ENCODE data around the gene TTI1.

Gene TTI1

DNA sequence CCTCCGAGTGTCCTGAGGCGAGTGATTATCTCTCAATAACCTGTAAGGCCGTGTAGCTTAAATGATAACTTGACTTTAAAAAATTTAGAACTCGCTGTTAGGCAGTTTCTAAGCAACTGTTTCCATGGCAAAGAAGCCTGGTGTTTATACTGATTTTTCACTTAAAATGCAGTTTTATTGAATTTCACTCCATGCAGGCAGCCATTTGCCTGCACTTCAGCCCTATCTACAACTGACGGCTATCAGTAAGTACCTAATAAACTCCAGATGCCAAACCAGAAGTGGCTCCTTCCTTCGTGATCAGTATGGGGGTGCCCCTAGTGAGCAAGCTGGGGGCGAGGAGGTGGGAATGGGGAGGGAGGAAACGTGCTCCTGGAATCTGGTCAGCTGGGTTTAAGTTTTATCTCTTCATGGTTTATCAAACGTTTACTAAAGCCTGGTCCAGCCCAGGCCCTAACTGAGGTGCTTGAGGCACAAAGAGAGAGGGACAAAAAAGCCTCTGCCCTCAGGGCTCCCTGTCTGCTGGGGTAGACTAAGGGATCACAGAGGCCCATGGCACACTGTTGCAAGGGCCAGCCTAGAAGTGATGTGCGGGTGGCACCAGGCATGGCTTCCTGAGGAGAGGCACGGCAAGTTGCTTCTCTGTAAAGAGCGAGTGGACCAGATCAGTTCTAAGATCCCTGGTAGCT lies 45.5 kb downstream of the TTI1 start:
- DNase-seq (ENCODE audit: low read depth): no peak

DNA sequence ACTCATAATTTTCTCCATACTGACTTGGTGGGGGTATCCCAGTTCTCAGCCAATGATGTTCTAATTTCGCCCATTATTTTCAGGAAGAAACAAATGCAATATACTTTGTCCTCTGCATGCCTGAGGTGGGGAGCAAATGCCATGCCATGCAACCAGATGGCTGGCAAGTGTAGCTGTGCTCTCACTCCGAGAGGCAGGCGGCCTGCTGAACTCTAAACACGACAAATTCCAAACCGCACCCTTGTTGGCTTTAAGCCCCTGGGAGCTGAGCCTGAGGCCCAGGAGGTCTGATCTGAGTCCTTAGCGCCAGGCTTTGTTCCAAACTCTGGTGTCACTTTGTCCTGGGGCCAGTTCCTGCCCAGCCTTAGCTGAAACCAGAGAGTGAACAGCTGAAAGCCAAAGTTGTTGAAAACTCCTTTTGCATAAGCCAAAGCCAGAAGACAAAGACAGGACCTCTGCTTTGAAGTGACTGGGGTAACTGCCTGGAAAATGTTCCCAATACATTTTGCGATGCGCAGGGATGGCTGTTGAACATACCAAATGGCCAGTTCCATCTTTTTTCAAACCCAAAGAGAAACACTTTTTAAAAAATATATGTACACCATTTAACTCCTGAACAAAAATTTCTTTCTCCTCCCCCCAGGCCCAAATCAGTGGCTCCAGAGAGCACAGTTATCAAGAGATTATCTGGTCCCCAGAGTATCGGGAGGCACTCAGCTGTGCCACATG lies 46.2 kb downstream of the TTI1 start:
- no peak for DNase-seq (ENCODE audit: low read depth)

DNA sequence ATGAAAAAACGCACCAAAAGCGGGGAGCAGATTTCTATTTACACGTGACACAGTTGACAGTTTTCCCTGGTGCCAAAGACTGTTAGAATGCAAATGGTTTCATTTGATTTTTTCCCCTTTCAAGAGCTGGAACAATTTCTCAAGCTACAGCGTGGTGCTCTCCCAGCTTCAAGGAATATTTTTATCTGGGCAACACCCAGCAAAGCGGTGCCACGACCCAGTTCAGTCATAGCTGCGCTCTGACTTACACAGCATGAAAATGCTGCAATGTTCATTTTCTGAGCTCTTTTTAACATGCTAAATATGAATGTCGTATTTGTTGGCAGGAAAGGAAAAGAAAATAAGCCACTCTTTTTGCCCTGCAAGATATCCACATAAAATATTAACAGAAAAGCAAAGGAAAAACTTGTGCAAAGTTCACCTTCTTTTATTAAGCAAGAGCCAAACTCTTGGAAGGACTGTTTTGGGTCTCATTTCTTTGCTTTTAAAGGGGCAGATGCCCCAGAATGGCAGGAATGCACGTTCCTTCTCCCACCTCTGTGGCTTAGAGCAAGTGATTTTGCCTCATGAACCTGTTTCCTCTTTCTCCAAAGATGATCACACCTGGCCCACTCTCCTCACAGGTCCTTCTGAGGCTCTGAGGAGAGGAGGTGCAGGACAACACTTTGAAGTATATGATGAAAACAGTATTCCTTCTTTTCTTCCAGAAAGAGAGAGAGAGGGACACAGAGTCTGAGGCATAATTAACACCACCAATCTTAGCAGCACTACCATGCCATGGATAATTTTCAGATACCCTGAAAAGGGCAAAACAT lies 47.0 kb downstream of the TTI1 start:
- no peak for DNase-seq (ENCODE audit: low read depth)

DNA sequence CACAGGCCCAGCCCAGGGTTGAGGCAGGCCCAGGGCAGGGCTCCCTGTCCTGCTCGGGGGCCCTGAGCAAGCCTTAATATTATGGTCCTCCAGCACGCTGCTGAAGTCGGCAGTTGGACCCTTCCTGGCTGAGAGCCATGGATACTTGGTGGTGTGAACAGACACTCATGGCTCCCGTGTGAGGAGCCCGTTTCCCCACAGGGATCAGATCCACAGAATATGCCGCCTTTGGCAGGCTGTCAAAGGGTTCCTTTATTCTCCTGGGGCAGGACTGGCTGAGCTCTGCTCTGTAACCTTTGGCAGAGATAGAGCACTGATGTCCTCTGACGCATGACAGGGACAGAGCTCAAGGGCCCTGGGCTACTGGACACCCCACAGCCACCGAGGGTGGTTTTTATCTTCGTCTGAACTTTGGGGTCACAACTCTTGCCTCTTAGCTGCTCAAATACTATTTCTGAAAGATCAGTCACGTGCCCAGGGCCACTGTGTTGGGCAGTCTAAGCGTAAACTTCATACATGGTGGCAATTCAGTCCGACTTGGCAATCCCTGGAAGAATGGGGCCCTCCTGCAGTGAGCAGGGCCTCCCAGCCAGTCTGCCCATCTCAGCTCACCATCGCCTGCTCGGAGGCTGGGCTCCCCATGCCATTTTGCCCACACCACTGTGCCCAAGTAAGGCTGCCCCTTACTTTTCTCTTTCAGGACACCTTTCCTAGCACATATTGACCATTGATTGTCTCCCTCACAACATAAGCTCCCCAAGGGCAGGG lies 49.1 kb downstream of the TTI1 start:
- DNase-seq (ENCODE audit: low read depth): no peak

DNA sequence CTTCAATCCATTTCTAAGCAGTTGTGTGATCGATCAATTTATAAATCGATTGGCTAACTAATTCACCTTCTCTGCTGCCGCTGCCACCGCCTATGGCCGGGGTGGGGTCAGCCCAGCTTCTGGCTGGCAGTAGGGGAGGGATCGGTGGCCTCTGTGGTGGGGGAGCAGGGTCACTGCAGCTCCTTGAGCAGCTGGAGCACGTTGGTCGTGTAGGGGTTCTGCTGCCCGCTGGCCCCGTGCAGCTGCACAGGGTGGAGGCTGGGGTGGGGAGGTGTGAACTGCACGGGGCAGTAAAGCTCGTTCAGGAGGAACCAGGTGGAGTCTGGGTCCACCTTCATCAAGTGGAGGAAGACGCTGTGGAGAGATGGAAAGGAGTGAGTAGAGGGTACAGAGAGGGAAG lies 50.0 kb downstream of the TTI1 start:
- DNase-seq (ENCODE audit: low read depth): no peak

DNA sequence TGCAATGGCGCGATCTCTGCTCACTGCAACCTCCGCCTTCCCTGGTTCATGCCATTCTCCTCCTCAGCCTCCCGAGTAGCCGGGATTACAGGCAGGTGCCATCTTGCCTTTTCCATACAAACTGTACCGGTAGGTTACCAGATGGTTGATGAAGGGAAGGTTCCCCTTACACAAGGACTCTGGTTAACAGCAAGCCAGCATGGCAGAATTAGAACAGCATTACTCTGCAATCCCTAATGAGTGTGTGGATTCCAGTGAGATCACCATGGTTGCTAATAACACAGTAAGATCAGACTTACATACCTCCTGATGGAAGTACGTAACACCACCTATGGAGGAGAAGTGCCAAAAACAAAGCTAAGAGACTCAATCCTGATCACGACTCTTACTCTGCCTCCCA lies 51.7 kb downstream of the TTI1 start:
- DNase-seq (ENCODE audit: low read depth): no peak

DNA sequence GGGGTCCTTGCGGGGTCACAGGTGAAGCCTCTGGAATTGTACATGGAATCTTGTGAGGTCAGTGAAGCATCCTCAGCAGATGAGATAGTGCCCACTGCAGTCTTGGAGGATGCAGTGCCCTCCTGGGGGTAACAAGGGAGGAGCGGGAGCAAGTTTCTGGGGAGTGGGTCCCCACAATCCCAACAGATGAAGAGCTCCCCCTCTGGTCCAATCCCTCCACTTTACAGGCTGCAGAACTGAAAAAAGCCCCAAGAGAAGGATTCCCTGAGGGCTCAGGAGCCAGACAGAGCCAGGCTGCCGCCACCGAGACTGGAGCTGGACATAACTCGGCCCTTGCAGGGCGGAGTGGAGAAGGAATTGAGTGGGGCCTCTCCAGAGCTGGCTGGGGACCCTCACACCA lies 52.4 kb downstream of the TTI1 start:
- DNase-seq (ENCODE audit: low read depth): no peak

DNA sequence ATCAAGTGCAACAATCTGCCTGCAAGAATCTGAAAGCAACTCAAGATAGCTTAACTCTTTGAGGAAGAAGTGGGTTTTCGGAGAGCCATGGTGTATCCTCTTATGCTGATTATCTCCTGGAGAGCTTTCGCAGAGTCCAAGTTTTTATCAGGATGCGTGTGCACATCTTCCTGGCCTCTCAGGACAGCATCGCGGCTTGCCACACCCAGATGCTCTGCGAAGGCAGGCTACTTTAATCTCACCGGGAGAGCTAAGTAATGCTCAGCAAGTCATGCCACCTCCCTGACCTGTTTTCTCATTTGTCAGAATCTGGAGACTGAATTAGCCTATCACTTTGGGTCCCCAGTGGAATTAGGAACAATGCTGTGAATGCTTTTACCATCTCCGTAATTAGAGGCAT lies 52.9 kb downstream of the TTI1 start:
- DNase-seq (ENCODE audit: low read depth): no peak

DNA sequence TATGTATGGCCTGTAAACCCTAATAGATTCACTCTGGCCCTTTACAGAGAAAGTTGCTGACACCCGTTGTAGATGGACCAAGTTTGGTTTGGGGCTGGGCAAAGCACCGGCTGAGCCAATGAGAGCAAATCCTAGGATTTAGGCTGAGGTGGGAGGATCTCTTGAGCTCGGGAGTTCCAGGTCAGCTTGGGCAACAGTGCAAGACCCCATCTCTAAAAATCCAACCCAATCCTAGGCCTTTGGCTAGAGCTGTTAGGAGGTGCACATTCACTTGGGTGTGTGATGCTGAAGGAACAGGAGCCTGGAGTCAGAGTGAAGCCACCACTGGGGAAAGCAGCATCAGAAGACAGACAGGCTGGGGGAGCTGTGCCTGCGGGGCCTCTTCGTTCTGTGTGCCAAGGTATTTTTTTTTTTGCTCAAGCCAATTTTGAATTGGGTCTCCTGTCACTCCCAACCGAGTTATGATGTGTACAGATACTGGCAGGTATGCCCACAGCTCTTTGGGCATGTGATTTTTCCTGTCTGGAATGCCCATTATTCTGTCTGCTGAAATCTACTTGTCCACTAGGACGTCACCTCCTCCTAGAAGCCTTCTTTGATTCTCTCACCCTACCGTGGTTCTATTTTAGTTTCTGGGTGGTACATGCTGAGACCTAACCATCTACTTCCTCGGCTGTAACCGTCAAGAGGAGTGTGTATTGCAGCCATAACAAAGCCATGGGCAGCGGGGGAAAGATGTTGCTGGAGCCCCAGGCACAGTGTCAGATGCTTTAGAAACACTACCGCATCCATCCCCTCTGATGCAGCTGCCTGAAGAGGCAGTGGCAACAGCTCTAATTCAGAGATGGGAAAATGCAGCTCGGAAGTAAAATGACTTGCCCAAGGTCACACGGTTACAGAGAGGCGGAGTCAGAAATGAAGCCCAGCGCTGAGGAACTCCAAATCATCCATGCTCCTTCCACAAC lies 54.0 kb downstream of the TTI1 start:
- DNase-seq (ENCODE audit: low read depth): no peak

DNA sequence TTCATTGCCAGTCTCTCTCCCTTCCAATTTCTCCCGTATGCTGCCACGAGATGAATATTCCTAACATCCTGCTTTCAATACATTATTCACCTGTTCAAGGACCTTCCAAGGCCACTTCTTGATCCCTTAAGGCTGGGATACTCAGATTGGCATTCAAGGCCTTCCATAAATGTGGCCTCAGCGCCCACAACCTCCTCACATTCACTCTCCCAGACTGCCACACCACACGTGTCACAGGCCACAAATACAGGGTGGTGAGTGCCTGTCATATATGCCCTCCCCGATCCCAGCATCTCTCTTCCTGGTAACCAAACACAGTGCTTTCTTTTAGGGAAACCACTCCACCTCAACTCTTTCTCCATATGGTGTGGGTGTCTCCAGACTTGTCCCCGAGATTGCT lies 55.5 kb downstream of the TTI1 start:
- no peak for DNase-seq (ENCODE audit: low read depth)

DNA sequence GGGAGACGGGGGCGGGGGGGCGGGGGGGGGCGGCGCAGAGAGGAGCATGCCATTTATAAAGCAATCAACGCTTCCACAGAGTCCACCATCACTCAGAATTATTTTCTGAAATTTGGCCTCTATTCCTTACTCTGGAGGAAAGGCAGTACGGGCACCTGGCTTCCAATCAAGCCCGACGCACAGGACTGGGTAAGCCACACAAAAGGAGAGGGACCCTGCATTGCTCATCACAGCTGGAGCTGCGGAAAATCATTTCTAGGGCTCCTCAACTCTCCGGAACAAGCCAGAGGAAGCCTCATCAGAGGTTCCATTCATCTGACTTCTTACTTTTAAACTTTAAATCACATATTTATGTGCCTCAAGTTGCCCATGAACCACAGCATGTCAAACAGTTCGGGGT lies 55.9 kb downstream of the TTI1 start:
- no peak for DNase-seq (ENCODE audit: low read depth)

DNA sequence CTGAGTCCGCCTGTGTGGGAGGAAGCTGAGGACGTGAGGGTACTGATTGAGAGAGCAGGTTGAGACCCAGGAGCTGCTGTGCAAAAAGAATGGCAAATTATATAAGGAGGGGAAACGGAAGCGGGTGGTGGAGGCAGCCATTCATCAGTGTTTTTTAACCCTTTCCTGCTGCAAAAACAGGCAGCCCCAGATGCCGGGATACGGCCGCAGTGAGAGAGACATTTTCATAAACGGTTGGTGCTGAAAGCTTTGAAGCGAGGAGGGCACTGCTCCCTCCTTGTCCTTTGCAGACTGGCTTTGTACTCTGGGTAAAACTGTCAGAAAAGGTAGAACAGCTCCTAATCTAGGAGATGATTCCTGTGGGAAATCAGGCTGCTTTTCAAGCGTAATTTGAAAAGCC lies 56.4 kb downstream of the TTI1 start:
- DNase-seq (ENCODE audit: low read depth): no peak

DNA sequence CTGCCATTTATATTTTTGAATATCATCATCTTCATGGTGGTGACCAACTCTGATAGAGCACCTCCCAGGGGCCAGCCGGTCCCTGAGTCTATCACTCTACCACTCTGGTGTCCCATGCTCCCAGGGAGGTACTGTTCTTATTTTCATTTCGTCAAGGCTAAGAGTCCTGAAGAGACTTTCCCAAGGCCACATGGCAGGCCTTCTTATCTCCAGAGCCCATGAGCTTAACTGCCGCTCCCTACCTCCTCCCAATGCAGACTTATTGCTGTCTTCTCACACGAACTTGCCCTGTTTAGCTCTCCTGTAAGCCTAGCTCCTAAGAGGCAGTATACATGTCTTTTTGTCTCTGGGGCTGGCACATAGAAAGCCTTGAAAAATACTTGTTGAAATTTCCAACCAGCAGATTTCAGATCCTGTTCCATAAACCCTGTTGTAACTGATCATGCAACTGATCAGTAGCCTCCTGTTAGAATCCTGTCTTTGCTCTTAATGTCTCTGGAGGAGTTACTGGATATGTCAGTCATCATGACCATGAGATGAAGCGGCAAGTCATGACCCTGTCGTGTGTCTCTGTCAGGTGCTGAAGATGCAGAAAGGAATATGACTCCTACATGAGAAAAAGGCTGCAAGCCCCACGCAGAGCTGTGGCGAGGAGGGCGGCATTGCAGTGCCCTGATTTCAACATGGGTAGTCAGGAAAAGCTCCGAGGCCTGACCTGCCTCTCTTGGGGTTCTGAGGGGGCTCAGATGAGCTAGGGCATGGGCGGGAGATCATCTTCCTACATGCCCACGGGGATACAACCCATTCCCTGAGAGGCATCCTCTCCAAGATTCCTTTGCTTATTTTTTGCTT lies 60.0 kb downstream of the TTI1 start:
- DNase-seq (ENCODE audit: low read depth): no peak

DNA sequence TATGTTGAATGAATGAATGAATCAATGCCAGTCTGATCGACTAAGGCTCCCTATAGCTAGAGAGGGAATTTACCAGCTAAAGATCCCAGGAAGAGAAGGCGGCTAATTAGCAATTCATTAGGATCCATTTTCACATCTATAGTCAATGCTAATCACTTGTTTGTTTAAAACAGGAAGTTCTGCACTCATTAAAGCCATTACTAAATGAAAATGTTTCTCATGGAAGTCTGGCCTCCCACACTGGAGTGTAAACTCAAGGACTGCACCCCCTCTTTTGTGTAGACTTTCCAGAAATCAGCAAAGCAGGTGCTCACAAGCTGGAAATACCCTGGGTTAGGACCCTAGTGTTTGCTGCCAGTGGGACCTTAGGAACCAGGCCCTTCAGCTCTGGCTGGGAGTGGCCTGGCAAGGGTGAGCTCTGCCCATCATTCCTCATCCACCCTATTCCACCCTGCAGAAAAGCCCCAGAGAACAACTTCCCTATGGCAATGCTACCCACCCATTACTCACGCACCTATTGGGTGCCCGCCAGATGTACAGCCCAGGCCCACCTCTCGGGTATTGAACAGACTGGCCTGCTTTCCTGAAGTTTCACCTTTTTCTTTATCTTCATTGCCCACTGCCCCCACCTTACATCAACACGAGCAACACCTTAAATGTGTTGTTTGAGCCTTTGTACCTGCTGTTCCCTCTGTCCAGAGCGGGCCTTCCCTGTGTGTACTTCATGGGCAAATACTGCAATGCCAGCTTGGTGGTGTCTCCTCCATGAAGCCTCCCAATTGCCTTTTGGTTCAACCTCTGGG lies 60.8 kb downstream of the TTI1 start:
- DNase-seq (ENCODE audit: low read depth): no peak

DNA sequence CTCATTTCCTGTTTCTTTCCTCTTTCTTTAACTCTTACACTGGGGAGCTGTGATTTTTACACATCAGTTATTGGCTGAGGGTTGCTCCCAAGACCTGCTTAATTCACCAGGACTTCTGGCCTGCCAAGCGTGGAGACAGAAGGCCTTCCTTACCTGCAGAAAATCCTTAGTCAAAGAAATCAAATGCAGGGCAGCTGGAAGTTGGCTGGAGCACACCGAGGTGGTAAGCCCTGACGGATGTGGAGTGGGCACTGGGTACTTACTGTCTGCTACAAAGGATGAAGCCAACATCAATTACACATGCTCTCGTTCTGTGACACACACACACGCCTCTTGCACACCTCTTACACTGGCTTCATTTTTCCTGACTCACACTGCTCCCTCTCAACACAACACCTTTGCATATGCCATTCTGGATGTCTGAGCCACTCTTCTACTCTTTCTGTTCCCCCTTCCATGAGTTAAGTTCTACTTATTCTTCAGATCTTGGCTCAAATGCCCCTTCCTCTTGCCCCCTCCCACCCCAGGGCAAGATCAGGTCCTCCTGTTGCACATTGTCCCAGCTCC lies 61.6 kb downstream of the TTI1 start:
- no peak for DNase-seq (ENCODE audit: low read depth)

DNA sequence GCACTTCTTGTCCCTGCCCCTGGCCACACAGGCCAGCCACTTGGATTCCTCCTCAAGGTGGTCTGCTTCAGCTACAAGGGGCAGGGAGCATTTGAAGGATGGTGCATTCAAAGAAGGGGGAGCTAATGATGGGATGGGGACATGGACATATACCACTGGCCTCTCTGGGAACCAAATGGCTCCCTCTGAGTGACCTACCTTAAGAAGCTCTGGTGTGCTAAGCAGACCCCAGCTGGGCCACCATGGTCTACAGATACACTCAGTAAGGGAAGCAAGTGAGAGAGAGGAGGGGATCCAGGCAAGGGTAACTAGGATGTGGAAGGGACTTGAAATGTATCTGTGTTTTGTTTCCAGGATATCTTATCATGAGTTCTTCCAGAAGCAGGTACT lies 62.4 kb downstream of the TTI1 start:
- DNase-seq (ENCODE audit: low read depth): no peak

DNA sequence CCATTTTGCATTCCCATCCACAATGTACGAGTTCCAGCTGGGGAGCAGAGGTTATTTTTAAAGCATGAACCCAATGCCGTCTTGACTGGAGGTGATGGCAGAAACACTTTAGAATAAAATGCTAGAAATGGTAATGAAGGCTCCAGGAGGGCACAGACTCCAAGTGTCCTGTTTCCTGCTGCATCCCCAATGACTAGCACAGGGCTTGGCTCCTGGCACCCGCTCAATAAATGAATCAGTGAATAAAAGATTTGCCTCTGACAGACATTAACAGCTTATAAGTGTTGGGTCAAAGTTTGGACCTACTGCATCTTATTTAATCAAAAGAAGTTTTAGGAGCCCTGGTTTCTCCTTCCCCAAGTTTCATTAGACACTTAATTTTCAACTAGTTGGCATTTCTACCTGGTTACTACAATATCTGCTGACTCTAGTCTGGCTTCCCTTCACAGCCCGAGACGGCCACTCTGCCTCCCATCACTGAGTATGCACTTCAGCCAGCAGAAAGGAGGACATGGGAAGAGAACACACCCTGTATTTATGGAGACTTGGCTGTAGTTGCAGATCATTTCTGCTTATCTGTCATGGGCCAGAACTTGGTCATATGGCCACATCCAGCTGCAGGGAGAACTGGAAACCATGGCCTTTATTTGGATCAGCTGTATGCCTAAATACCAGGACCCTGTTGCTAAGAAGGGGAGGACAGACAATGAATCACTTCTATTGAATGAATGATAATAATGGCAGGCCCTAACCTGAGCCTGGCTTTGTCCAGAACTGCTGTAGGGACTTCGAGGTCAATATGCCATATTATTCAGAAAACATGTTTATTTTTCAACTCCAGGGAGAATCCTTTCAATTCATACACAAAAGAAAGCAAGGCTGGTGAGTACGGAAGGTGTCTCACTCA lies 63.1 kb downstream of the TTI1 start:
- DNase-seq (ENCODE audit: low read depth): no peak

DNA sequence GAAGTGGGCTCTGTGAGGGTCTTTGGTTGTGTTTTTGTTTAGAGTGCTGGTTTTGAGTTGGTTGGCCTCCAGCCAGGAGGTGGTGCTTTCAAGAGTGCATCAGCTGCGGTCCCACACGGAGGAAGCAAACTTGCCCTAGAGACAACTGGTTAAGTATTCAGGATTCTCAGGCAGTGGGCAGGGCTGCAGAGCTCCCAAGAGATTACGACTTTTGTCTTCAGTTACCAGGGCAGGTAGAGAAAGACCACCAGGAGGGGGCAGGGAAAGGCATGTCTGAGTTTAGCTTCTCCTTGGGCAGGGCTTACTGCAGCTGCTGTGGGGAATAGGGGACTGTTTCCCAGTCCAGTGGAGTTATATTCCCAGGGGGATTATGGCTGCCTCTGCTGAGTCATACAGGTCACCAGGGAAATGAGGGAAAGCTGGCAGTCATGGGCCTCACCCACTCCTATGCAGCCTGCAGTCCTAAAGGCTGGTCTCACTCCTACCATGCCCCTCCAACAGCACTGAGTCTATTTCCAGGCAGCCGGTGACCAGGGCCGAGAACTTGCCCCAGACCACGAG lies 64.3 kb downstream of the TTI1 start:
- no peak for DNase-seq (ENCODE audit: low read depth)

All from activated T-cell treated with anti-CD3 and anti-CD28 coated beads for 48 hours (primary cell).